HepG2 (cell line): ENCODE data around the gene ANKRD65. TPM values are rescaled to one million over a fixed set of nuclear protein-coding genes. Genes with fewer than 3 reads are reported as not detected.
A peak's percentile ranks its signal among the peaks of the same experiment; 100 is the strongest.

ENCODE experiments used
- E2F1 ChIP-seq: sonication (generic); formaldehyde crosslinking; IDR thresholded peaks from 2 replicates; pipeline ENCODE4 v1.5.0; 2020; ENCODE audit warnings: missing genetic modification reagents
- ETV6 ChIP-seq: sonication (generic); formaldehyde crosslinking; conservative IDR thresholded peaks from 2 replicates; pipeline ENCODE4 v1.4.0; 2020; ENCODE audit warnings: missing genetic modification reagents
- MZF1 ChIP-seq: sonication (generic); formaldehyde crosslinking; IDR thresholded peaks from 2 replicates; pipeline ENCODE4 v1.8.1; 2023; ENCODE audit warnings: mild to moderate bottlenecking, missing genetic modification reagents, borderline replicate concordance
- STAT6 ChIP-seq: sonication (generic); formaldehyde crosslinking; IDR thresholded peaks from 2 replicates; pipeline ENCODE4 v1.4.0; 2020; ENCODE audit warnings: missing genetic modification reagents, mild to moderate bottlenecking, borderline replicate concordance
- ZBTB40 ChIP-seq, 2 experiments: fragments of 450-650 bp in 1 of 2; sonication (generic) in 1 of 2; formaldehyde crosslinking in 1 of 2; IDR thresholded peaks; 2 replicates each; pipeline versions ENCODE4 v1.6.1 to v1.8.0; 2016 to 2022; ENCODE audit warnings: antibody characterized with exemption in 1 of 2, mild to moderate bottlenecking in 1 of 2, missing genetic modification reagents in 1 of 2
- ZBTB46 ChIP-seq: sonication (generic); formaldehyde crosslinking; IDR thresholded peaks from 2 replicates; pipeline ENCODE4 v1.4.0; 2020; ENCODE audit warnings: mild to moderate bottlenecking, missing genetic modification reagents, borderline replicate concordance
- ZFP36L2 ChIP-seq: sonication (generic); formaldehyde crosslinking; IDR thresholded peaks from 2 replicates; pipeline ENCODE4 v1.4.0; 2020; ENCODE audit warnings: missing genetic modification reagents
- ZNF382 ChIP-seq: sonication (generic); formaldehyde crosslinking; IDR thresholded peaks from 2 replicates; pipeline ENCODE4 v1.5.0; 2020; ENCODE audit warnings: missing genetic modification reagents, mild to moderate bottlenecking, borderline replicate concordance
- ZNF512 ChIP-seq: sonication (generic); formaldehyde crosslinking; IDR thresholded peaks from 2 replicates; pipeline ENCODE4 v1.4.0; 2020; ENCODE audit warnings: mild to moderate bottlenecking, missing genetic modification reagents
- polyA plus RNA-seq, 8 experiments: library from polyadenylated mRNA; depleted of rRNA in 3 of 8; stranded (reverse) in 7 of 8; unstranded in 1 of 8; fragments of >200 nt; fragmentation: Illumina TruSeq in 4 of 8; extraction: Trizol in 4 of 8; gene quantifications; 2 replicates each; pipeline versions ENCODE4 v1.2.1 to v1.2.3, GENCODE V29; 2011 to 2016; ENCODE audit warnings: low read depth in 4 of 8, missing spikeins in 1 of 8, mixed read lengths in 1 of 8; ENCODE audit not compliant: insufficient read depth in 1 of 8
- total RNA-seq, 5 experiments: library from RNA; depleted of rRNA; stranded (reverse); fragments of >200 nt; fragmentation: Illumina TruSeq; extraction: Trizol; gene quantifications; 2 replicates each; pipeline ENCODE4 v1.2.3, GENCODE V29; 2016; ENCODE audit warnings: low read depth in 1 of 5

ANKRD65 gene
- total and polyA plus RNA-seq, 2 of the 13 experiments (the other 11 are each of a cell fraction or from before 2014, with no cell fraction given), result 12.1 to 30.1 TPM

- TF ChIP-seq ZNF512 (no peak), E2F1 (CRISPR knock-in tag) (no peak), ETV6 (peak; percentile 76; the same call in 1 of the 2 replicates), STAT6 (0 out of 2 replicates have a peak, but pooled peaks have one; percentile 83), ZBTB40 (IDR thresholded peaks at IDR 0.05) (no peak), ZBTB40 (CRISPR knock-in tag; IDR thresholded peaks at IDR 0.05) (no peak; the same call in none of the 2 replicates), ZNF382 (CRISPR knock-in tag) (no peak), ZBTB46 (CRISPR knock-in tag) (no peak; the same call in 1 of the 2 replicates), ZFP36L2 (no peak), MZF1 (CRISPR knock-in tag) (no peak)
Observed at GRCh38 chr1:1432951-1433803, 12.1 kb upstream of the ANKRD65 start (continued).
